OCI-LY7 (cell line): ENCODE measurements around the gene SAP130.

Experiments used
- CTCF ChIP-seq: fragments of 200-600 bp; sonication (generic); conservative IDR thresholded peaks from 2 replicates; pipeline ENCODE4 v1.5.1; 2014; ENCODE audit warnings: mild to moderate bottlenecking, antibody characterized with exemption, low read length, moderate library complexity, mixed read lengths
- EZH2phosphoT487 ChIP-seq: fragments of 200-600 bp; sonication (generic); IDR thresholded peaks from 2 replicates; pipeline ENCODE4 v1.6.1; 2018; ENCODE audit warnings: low read depth, borderline replicate concordance, mild to moderate bottlenecking, mixed run types, antibody characterized with exemption, low read length, moderate library complexity, mixed read lengths

GRCh38 chr2:128024816-128025215 is 3.0 kb downstream of the SAP130 start:
- TF ChIP-seq CTCF (no peak), EZH2phosphoT487 (no peak)
